Cardiac fibroblast (primary cell): ENCODE measurements around the gene ATXN1.

Source experiments
- DNase-seq, 2 donors: peaks; one replicate each; pipeline versions ENCODE4 v3.0.0 to v3.0.0-alpha.2; 2010; ENCODE audit warnings: low read depth in 2 of 2
- H3K4me3 ChIP-seq, 2 donors: replicated peaks in 1 of 2; 1 replicate in 1 of 2; 2 replicates in 1 of 2; pipeline ENCODE4 v1.5.1; 2011; ENCODE audit warnings: low read depth in 2 of 2, low read length in 2 of 2, mild to moderate bottlenecking in 2 of 2, moderate library complexity in 1 of 2
- CTCF ChIP-seq: IDR thresholded peaks from one replicate; pipeline ENCODE4 v1.5.1; 2011; ENCODE audit warnings: low read depth, mild to moderate bottlenecking, low read length, inconsistent platforms

Gene ATXN1

GRCh38 chr6:16438718-16439591 lies 322.3 kb downstream of the ATXN1 start:
- H3K4me3 ChIP-seq: no peak overlapping the region
- peak; percentile 59 to 73 for DNase-seq
- TF ChIP-seq CTCF: no peak

DNA sequence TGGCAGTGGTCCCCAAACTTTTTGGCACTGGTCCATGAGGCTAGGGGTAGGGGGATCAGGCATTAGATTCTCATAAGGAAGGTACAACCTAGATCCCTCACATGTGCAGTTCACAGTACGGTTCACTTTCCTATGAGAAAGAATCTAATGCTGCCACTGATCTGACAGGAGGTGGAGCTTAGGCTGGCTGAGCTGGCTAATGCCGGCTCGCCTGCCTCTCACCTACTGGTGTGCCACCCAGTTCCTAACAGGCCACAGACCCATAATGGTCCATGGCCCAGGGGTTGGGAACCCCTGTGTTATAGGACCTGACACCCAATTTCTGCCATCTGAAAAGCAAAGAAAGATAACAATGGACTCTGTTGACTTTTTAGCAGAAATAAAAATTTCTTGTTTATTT lies 323.3 kb downstream of the ATXN1 start:
- H3K4me3 ChIP-seq: no peak overlapping the region

DNA sequence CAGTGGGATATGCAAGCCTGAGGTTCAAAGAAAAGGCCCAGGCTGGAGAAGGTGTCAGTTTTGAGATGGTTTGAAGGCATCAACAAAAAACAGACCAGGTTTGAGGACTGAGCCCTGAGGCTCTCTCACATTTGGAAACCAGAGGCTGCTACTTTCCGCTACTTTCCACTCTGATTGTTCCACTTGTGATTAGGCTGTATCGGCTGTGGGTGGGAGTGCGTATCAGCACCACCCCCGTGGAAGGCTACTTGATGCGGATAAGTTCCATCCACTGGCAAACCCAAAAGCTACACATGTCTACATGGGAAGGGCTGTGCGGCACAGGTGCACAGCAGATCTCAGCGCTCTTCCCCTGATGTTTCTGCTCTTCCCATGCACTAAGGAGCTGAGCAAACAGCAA lies 324.2 kb downstream of the ATXN1 start:
- H3K4me3 ChIP-seq: no peak overlapping the region
- no peak for TF ChIP-seq CTCF
- DNase-seq: no peak

More for the DNA sequence above, 323.3 kb downstream of the ATXN1 start:
- TF ChIP-seq CTCF: no peak
- no peak for DNase-seq

DNA sequence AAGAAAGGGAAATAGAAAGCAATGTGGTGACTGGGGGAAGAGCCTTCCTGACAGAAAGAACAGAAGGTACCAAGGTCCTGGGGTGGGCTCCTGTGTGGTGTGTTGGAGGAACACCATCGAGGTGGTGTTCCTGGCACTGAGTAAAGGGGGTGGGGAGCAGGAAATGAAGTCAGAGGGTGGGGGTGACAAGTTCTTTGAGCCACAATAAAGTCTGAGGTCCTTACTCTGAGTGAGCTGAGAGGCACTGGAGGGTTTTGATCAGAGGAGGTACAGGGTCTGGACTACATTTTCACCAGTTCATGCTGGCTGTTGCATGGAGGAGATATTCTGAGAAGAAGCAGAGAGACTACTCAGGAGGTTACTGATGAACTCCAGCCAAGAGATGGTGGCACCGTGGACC lies 324.7 kb downstream of the ATXN1 start:
- H3K4me3 ChIP-seq: no peak overlapping the region
- no peak for DNase-seq
- TF ChIP-seq CTCF: no peak

DNA sequence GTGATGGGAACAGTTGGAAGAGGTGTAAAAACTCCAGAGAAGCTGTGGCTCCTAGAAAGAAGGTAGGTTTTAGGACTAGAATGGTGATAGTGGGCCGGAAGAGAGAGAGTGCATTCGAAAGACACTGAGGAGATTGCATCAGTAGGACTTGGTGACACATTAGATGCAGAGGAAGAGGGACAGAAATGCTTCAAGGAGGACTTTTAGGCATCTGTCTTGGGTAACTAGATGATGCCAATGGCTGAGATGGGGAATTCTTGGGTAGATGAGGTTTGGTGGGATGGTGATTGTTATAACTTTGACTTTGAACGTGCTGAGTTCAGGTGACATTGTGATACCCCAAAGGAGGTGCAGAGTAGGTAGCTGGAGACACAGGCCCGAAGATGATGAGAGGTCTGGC lies 326.4 kb downstream of the ATXN1 start:
- no peak for DNase-seq
- no peak overlapping the region for H3K4me3 ChIP-seq
- TF ChIP-seq CTCF: no peak

GRCh38 chr6:16433338-16433890 lies 327.8 kb downstream of the ATXN1 start:
- no peak for DNase-seq
- no peak for TF ChIP-seq CTCF
- H3K4me3 ChIP-seq: no peak overlapping the region
